SJSA1 (cell line): Measurements from ENCODE around the gene HGF. TPM values are rescaled to one million over a fixed set of nuclear protein-coding genes. Genes with fewer than 3 reads are reported as not detected.

Experiments
- DNase-seq, 2 experiments: peaks; one replicate each; pipeline ENCODE4 v3.0.0-alpha.2; 2015 to 2020; ENCODE audit warnings: low spot score in 2 of 2, low read depth in 1 of 2
- H3K27ac ChIP-seq: fragments of 250-450 bp; sonication (Bioruptor Pico); 2 replicates; pipeline ENCODE4 v1.5.1; 2020; ENCODE audit warnings: mild to moderate bottlenecking, moderate library complexity
- H3K27me3 ChIP-seq: fragments of 250-450 bp; sonication (Bioruptor Pico); replicated peaks from 2 replicates; pipeline ENCODE4 v1.5.1; 2020; ENCODE audit warnings: mild to moderate bottlenecking, moderate library complexity
- H3K36me3 ChIP-seq: fragments of 250-450 bp; sonication (Bioruptor Pico); 2 replicates; pipeline ENCODE4 v1.5.1; 2020; ENCODE audit warnings: mild to moderate bottlenecking
- H3K4me1 ChIP-seq: fragments of 250-450 bp; sonication (Bioruptor Pico); replicated peaks from 2 replicates; pipeline ENCODE4 v1.6.1; 2021; ENCODE audit warnings: mild to moderate bottlenecking
- H3K4me3 ChIP-seq: fragments of 250-450 bp; sonication (Bioruptor Pico); 2 replicates; pipeline ENCODE4 v1.5.1; 2020; ENCODE audit warnings: mild to moderate bottlenecking
- H3K9me3 ChIP-seq: fragments of 250-450 bp; sonication (Bioruptor Pico); replicated peaks from 2 replicates; pipeline ENCODE4 v1.5.1; 2020; ENCODE audit warnings: mild to moderate bottlenecking
- total RNA-seq: library from RNA; depleted of rRNA; stranded (reverse); fragments of >200 nt; shearing (Covaris generic); gene quantifications from 2 replicates; pipeline ENCODE4 v1.2.3, GENCODE V29; 2014

HGF gene
- total RNA-seq, 1 experiment from 2014 or later = 0.08 TPM

DNA sequence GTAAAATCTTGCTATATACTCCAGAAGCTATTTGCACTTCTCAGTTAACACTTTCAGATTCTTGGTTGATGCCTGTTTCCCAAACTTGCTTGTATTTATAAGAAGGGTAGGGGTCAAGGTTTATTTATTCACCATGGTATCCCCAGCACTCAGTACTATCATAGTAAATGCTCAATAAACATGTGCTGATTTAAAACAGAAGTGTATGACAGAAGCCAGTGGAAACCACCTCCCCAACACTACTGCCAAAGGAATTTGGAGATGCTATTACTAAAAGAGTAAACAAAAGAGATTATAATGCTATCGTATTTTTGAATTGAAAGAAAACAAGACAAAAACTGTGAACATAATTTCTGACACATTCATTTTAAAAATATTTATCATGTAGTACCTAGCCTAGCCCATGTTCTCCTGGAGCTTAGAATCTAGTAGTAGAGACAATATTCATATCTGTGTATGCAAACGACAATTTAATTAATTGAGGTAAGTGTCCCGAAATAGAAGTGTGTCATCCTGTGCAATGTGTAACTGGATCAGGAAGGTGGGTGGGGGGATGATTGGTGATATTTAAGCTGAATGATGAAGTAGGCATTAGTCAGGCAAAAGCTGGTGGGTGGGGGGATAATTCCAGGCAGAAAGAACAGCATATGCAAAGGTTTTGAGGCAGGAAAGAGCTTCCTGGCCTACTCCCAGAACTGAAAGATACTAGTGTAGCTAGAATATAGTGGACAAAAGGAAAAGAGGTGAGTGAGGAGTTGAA lies 77.5 kb downstream of the HGF start:
- no peak overlapping the region for H3K4me3 ChIP-seq
- H3K36me3 ChIP-seq = no peaks in the 10 kb centered on the region
- H3K27me3 ChIP-seq = no peaks in the 10 kb centered on the region
- no peaks in the 10 kb centered on the region for H3K9me3 ChIP-seq
- DNase-seq = peak in 1 of 2 experiments; percentile 36
- 0 out of 2 replicates have a peak overlapping the region, but pooled peaks have one; percentile 17 for H3K27ac ChIP-seq
- peaks cover 21% of the 10 kb centered on the region for H3K4me1 ChIP-seq

DNA sequence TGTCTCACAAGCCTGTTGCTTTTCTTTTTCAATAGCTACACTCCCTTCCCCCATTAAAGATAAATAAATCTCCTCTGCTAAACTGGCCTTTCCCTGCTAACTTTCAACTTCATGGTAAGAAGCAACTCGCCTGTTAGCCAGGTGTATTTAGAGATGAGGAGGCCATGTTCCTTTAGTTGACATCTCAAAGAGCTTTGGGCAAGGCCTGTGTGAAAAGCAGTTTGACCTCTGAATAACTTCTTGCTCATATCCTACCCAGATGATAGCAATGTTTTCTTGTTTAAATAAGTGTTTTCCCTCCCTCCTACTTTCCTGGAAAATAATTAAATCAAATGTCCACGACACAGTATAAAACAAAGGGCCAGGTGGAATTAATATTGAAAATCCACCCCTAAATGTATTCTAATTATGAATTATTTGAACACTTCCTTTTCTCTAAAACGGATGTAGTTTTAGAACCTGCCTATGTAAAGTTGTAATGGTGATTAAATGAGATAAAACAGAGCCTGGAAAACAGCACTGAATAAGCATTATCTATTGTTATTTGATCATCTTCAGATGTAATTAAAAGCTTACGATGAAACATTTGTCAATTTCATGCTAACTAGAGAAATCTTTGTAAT lies 78.5 kb downstream of the HGF start:
- H3K4me1 ChIP-seq = peaks cover 21% of the 10 kb centered on the region
- no peaks in the 10 kb centered on the region for H3K9me3 ChIP-seq
- DNase-seq = no peak
- peak overlapping the region; percentile 5; the same call in 1 of the 2 replicates for H3K27ac ChIP-seq
- no peak overlapping the region for H3K4me3 ChIP-seq
- H3K27me3 ChIP-seq = no peaks in the 10 kb centered on the region
- no peaks in the 10 kb centered on the region for H3K36me3 ChIP-seq

DNA sequence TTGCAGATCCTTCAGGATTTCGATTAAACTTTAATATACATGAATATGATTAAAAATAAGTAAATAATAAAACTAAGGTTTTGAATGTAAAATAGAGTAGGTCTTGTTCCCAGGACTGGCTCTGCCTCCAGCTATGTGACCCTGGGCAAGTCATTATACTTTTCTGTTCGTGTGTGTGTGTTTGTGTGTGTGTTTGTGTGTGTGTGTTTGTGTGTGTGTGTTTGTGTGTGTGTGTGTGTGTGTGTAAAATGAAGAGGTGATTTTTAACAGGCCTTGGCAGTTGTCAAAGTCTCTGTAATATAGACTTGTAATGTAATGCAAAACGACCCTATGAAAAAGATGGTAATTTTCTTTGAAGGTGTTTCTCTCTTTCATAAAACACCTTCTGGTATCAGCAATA lies 79.2 kb downstream of the HGF start:
- no peaks in the 10 kb centered on the region for H3K9me3 ChIP-seq
- no peak overlapping the region for H3K4me3 ChIP-seq
- no peak for DNase-seq
- H3K27me3 ChIP-seq = no peaks in the 10 kb centered on the region
- peak overlapping the region; percentile 5; the same call in 1 of the 2 replicates for H3K27ac ChIP-seq
- no peaks in the 10 kb centered on the region for H3K36me3 ChIP-seq
- H3K4me1 ChIP-seq = peaks cover 24% of the 10 kb centered on the region

DNA sequence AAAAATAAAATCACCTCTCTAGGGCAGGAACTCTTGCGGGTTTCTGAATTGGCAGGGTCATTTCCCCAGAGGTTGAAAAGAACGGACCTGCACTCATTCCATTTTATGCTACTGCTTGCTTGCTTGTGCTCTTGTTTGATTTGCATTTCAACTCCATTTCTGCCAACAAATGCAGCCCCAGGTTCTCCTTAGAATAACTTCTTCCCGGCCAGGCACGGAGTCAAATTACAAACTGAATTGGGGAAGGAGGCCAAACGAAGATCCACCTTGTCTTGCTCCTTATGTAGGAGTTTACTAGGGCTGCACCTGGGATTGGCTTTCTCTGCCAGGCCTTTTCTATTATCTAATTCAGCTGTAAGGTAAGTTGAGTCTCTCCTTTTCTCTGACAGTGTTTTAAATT lies 79.6 kb downstream of the HGF start:
- H3K27me3 ChIP-seq = no peaks in the 10 kb centered on the region
- no peak for DNase-seq
- no peak overlapping the region for H3K4me3 ChIP-seq
- peaks cover 28% of the 10 kb centered on the region for H3K4me1 ChIP-seq
- H3K27ac ChIP-seq = no peak overlapping the region
- H3K36me3 ChIP-seq = no peaks in the 10 kb centered on the region
- H3K9me3 ChIP-seq = no peaks in the 10 kb centered on the region

DNA sequence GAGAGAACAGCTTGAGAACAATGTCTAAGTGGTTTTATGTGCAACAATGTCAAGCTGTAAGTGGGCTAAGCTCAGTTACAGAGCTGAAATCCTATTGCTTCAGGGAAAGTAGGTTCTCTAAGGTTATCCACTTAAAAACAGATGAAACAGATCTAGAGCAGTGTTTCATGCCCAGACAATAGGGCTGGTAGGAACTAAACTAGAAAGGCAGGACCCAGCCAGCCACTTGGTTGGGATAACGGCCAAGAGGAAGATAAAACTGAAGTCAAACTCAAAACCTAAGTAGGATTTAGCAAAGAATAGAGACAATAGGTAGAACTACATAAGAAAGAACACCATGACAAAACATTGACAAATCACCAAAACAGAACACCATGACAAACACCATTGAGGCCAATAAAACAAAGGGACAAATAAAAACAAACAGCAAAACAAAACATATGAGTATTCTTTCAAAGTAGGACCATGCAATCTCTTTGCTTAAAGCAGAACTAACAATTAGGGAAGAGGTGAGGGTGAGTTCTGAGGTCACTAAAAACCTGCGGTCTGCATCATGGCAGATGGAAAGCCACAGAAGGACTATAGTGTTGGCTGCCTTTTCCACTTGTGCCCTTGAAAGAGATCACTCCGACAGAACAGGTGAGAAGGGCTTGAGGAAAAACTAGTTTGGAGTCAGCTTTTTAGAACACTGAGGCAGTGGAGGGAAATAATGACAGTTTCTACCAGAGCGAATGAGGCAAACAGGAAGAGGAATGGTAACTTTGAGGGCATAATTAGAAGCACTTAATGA lies 81.0 kb downstream of the HGF start:
- no peak for DNase-seq

DNA sequence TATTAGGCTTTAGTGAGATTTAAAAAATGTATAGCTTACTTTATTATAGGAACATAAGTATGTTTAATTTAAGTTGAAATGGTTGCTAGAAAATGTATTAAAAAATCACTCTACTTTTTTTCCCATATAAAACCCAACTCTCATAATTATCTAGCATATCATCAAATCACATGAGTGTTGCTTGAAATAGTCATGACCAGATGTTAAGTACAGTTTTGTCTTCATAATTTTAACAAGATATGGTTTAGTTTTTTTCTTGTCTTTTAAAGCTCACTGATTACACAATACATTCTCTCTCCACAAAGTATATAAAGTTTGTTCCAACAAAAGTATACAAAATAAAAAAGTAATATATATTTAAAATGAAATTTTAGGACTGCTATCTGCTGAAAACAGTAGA lies 82.8 kb downstream of the HGF start:
- H3K27me3 ChIP-seq = no peaks in the 10 kb centered on the region
- H3K36me3 ChIP-seq = no peaks in the 10 kb centered on the region
- H3K4me3 ChIP-seq = no peak overlapping the region
- no peaks in the 10 kb centered on the region for H3K9me3 ChIP-seq
- no peak overlapping the region for H3K27ac ChIP-seq
- DNase-seq = no peak
- peaks cover 35% of the 10 kb centered on the region for H3K4me1 ChIP-seq

More for the DNA sequence above, 81.0 kb downstream of the HGF start:
- Histone ChIP-seq H3K27me3 (no peaks in the 10 kb centered on the region), H3K9me3 (no peaks in the 10 kb centered on the region), H3K36me3 (no peaks in the 10 kb centered on the region), H3K4me1 (peaks cover 42% of the 10 kb centered on the region), H3K27ac (no peak overlapping the region), H3K4me3 (no peak overlapping the region)

DNA sequence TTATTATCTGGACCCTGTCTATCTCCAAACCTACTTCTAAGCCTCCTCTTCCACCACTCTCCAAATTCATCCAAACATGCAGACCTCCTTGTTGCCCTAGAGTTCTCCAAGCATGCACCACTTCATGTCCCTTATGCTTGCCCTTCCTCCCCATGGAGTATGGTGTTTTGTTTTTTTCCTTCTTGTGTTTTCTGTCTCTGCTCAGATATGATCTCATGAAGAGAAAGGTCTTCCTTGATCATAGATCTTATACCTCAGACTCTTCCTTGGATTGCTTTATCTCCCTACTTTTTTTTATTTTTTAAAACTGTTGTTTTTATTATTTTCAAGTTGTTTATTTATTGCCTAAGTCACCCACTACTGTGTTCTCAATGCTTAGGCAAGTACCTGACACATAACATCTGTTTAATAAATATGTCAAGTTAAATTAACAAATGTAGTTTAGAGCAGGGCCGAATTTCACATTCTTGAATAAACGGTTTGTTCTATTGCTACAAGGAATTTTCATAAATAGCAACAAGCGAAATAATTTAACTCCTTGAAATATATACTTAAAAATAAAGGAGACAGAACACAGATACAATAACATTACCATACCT lies 84.5 kb downstream of the HGF start:
- H3K36me3 ChIP-seq = no peaks in the 10 kb centered on the region
- no peak overlapping the region for H3K4me3 ChIP-seq
- no peak overlapping the region for H3K27ac ChIP-seq
- DNase-seq = no peak
- no peaks in the 10 kb centered on the region for H3K27me3 ChIP-seq
- H3K4me1 ChIP-seq = peaks cover 21% of the 10 kb centered on the region
- H3K9me3 ChIP-seq = no peaks in the 10 kb centered on the region

DNA sequence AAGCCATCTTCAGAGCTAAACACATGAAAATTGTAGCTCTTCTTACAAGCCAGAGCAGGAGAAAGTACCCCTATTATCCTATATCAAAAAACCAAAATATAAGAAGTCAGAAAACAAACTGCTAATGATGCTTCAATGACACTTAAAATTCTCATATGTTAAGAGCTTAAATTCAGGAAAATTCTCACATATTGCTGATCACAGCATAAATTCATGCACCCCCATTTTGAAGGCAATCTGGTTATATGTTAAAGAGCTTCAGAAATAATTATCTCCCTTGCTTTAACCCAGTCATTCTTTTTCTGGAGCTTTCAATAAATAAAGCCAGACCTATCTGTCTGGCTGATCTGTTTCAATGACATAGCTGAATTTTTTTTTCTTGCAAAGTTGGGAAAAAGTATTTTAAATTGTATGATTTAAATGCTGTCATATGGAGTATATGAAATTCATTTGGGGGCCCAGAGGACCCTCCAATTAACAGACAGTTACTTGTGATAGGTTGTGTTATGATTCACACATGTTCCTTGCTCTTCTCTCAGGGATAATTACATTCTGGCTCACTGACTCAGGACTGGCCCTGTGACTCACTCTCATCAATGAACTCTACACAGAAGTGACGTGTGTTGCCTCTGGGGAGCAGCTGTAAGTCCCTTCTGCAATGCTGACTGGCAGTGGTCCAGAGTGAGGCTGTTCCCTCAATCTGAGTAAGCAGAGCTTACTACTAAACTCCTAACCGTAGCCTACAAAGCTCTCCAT lies 85.2 kb downstream of the HGF start:
- DNase-seq = peak; percentile 94 to 98
- no peaks in the 10 kb centered on the region for H3K36me3 ChIP-seq
- no peak overlapping the region for H3K4me3 ChIP-seq
- H3K9me3 ChIP-seq = no peaks in the 10 kb centered on the region
- H3K27ac ChIP-seq = peak overlapping the region; percentile 43
- H3K4me1 ChIP-seq = peaks cover 21% of the 10 kb centered on the region
- no peaks in the 10 kb centered on the region for H3K27me3 ChIP-seq

DNA sequence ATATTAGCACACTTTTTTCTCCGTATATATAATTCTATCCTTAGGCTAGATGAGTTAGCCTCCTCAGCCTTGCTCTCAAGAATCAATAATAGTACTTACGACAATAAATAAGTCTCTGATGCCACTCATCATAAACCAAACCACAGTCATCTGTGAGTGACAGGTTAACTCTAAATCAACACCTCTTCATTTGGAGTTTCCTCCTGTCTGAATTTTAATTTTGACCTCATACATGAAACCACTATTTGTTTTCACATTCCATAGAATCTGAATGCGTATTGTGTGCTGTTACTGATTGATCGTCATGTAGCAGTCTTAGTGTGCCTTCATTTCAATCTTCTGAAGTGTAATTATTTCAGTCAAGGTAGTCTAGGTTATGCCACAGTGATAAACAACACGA lies 85.8 kb downstream of the HGF start:
- Histone ChIP-seq H3K36me3 (no peaks in the 10 kb centered on the region), H3K9me3 (no peaks in the 10 kb centered on the region), H3K27ac (peak overlapping the region; percentile 43), H3K4me1 (peaks cover 21% of the 10 kb centered on the region), H3K27me3 (no peaks in the 10 kb centered on the region), H3K4me3 (no peak overlapping the region)
- no peak for DNase-seq

DNA sequence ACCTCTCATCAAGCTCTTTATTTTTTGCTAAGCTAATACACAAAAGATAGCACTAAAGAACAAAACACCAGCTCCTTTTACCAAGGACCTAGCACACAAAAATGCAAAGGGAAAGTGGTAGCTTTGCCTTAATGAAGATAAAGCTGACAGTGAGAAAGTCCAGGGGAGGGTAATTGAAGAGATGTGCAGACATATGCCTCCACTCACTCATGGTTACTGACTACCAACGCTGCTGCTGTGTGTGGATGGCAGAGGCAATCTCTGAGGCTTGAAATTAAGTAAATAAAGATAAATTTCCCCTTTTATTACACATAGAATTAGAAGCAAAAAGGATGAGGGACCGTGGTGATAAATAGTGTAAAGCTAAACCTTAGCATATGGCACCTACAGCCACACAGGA lies 87.0 kb downstream of the HGF start:
- no peaks in the 10 kb centered on the region for H3K27me3 ChIP-seq
- DNase-seq = no peak
- H3K9me3 ChIP-seq = no peaks in the 10 kb centered on the region
- peaks cover 21% of the 10 kb centered on the region for H3K4me1 ChIP-seq
- H3K36me3 ChIP-seq = no peaks in the 10 kb centered on the region
- no peak overlapping the region for H3K4me3 ChIP-seq
- no peak overlapping the region for H3K27ac ChIP-seq

DNA sequence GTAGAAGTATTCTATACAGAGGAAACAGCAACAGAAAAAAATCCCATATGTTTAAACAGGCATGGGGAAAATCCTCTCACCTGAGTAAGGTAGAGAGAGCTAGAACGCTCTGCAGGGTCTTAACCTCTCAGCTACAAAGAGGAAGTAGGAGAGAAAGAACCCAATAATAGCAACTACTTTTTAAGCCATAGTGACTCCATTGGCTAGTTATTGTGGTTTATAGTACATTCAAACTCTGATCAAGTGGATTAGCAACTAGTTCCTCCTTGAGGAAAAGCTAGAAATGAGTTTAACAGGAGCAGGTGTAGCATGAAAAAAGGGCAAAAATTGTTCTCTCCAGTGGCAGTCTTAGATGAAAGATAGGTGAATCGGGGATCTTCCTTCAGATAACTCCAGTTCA lies 89.7 kb downstream of the HGF start:
- no peaks in the 10 kb centered on the region for H3K27me3 ChIP-seq
- peaks cover 13% of the 10 kb centered on the region for H3K4me1 ChIP-seq
- no peak overlapping the region for H3K27ac ChIP-seq

DNA sequence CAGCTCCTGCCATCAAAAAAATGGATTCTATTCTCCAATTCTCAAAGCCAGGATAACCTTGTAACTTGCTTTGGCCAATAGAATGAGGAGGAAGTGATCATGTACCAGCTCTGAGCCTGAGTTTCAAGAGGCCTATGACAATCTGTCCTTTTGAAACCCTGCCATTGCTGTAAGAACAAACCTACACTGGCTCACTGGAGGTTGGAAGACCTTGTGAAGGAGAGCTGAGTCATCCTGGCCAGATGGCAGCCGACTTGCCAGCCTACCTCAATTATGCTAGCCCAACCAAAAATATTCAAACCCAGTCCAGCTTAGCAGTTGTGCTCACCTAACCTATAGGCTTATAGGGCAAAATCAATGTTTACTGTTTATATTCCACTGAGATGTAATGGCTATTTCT lies 93.0 kb downstream of the HGF start:
- DNase-seq = no peak
- Histone ChIP-seq H3K27ac (no peak overlapping the region), H3K36me3 (no peaks in the 10 kb centered on the region)

More for the DNA sequence above, 89.7 kb downstream of the HGF start:
- no peaks in the 10 kb centered on the region for H3K36me3 ChIP-seq
- no peak overlapping the region for H3K4me3 ChIP-seq
- no peaks in the 10 kb centered on the region for H3K9me3 ChIP-seq
- no peak for DNase-seq

DNA sequence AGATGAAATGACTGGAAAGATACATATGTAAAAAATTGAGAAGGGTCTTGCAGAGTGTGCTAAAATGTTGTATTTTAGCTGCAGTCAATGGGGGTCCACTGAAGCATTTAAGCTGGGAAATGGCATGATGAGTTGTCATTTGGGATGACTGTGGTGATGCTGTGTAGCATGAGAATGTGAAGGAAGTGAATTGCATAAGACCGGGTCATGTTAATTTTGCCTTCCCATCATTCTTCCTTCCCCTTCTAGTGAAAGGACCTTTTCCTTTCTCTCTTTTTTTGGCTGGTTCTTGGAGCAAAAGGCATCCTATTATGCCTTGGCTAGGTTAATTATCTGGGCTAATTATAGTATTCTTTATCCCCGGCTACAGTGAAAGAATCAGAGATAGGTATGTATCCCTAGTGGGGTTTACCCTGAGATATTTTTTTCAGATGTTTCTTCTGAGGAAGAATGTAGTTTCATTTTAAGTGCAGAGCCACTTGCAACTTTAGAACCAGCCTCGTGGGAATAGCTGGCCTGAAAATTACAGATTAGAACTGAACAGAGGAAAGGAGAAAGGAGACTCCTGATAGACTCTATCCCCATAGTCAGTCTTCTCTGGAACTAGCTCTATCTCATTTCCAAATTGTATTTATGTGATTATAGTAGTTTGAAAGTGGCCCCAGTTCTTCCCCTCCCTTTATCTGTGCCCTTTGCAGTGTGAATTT lies 93.6 kb downstream of the HGF start:
- Histone ChIP-seq H3K27ac (no peak overlapping the region), H3K27me3 (no peaks in the 10 kb centered on the region), H3K4me1 (peaks cover 5% of the 10 kb centered on the region), H3K9me3 (no peaks in the 10 kb centered on the region), H3K36me3 (no peaks in the 10 kb centered on the region), H3K4me3 (no peak overlapping the region)
- DNase-seq = no peak

More for the DNA sequence above, 93.0 kb downstream of the HGF start:
- H3K4me3 ChIP-seq = no peak overlapping the region
- peaks cover 5% of the 10 kb centered on the region for H3K4me1 ChIP-seq
- no peaks in the 10 kb centered on the region for H3K27me3 ChIP-seq
- H3K9me3 ChIP-seq = no peaks in the 10 kb centered on the region
